ENCODE results near the gene B4GAT1.

- TF ChIP-seq, protein P1, sequence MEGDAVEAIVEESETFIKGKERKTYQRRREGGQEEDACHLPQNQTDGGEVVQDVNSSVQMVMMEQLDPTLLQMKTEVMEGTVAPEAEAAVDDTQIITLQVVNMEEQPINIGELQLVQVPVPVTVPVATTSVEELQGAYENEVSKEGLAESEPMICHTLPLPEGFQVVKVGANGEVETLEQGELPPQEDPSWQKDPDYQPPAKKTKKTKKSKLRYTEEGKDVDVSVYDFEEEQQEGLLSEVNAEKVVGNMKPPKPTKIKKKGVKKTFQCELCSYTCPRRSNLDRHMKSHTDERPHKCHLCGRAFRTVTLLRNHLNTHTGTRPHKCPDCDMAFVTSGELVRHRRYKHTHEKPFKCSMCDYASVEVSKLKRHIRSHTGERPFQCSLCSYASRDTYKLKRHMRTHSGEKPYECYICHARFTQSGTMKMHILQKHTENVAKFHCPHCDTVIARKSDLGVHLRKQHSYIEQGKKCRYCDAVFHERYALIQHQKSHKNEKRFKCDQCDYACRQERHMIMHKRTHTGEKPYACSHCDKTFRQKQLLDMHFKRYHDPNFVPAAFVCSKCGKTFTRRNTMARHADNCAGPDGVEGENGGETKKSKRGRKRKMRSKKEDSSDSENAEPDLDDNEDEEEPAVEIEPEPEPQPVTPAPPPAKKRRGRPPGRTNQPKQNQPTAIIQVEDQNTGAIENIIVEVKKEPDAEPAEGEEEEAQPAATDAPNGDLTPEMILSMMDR (IDR thresholded peaks at IDR 0.05; ENCODE audit: low read depth, low read length, missing input control) = no peak
- TF ChIP-seq, protein P2, sequence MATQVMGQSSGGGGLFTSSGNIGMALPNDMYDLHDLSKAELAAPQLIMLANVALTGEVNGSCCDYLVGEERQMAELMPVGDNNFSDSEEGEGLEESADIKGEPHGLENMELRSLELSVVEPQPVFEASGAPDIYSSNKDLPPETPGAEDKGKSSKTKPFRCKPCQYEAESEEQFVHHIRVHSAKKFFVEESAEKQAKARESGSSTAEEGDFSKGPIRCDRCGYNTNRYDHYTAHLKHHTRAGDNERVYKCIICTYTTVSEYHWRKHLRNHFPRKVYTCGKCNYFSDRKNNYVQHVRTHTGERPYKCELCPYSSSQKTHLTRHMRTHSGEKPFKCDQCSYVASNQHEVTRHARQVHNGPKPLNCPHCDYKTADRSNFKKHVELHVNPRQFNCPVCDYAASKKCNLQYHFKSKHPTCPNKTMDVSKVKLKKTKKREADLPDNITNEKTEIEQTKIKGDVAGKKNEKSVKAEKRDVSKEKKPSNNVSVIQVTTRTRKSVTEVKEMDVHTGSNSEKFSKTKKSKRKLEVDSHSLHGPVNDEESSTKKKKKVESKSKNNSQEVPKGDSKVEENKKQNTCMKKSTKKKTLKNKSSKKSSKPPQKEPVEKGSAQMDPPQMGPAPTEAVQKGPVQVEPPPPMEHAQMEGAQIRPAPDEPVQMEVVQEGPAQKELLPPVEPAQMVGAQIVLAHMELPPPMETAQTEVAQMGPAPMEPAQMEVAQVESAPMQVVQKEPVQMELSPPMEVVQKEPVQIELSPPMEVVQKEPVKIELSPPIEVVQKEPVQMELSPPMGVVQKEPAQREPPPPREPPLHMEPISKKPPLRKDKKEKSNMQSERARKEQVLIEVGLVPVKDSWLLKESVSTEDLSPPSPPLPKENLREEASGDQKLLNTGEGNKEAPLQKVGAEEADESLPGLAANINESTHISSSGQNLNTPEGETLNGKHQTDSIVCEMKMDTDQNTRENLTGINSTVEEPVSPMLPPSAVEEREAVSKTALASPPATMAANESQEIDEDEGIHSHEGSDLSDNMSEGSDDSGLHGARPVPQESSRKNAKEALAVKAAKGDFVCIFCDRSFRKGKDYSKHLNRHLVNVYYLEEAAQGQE (IDR thresholded peaks at IDR 0.05) = no peak
- TF ChIP-seq FOXA1 (IDR thresholded peaks at IDR 0.05) = no peak
- TF ChIP-seq TAF1 (conservative IDR thresholded peaks at IDR 0.05) = no peak
- TF ChIP-seq, protein P3, sequence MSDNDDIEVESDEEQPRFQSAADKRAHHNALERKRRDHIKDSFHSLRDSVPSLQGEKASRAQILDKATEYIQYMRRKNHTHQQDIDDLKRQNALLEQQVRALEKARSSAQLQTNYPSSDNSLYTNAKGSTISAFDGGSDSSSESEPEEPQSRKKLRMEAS (IDR thresholded peaks at IDR 0.05) = no peak
- TF ChIP-seq JUND (IDR thresholded peaks at IDR 0.05) = no peak
- TF ChIP-seq, protein P4, sequence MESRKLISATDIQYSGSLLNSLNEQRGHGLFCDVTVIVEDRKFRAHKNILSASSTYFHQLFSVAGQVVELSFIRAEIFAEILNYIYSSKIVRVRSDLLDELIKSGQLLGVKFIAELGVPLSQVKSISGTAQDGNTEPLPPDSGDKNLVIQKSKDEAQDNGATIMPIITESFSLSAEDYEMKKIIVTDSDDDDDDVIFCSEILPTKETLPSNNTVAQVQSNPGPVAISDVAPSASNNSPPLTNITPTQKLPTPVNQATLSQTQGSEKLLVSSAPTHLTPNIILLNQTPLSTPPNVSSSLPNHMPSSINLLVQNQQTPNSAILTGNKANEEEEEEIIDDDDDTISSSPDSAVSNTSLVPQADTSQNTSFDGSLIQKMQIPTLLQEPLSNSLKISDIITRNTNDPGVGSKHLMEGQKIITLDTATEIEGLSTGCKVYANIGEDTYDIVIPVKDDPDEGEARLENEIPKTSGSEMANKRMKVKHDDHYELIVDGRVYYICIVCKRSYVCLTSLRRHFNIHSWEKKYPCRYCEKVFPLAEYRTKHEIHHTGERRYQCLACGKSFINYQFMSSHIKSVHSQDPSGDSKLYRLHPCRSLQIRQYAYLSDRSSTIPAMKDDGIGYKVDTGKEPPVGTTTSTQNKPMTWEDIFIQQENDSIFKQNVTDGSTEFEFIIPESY (IDR thresholded peaks at IDR 0.05) = no peak
- TF ChIP-seq HNF4A (conservative IDR thresholded peaks at IDR 0.05) = no peak
- no peak for TF ChIP-seq RXRA (IDR thresholded peaks at IDR 0.05)
- TF ChIP-seq YY1 (IDR thresholded peaks at IDR 0.05) = no peak
- no peak for TF ChIP-seq EGR1 (IDR thresholded peaks at IDR 0.05; ENCODE audit: low read depth in 2 of 2)
- TF ChIP-seq FOXA2 (IDR thresholded peaks at IDR 0.05) = no peak
- no peak for TF ChIP-seq ATF3 (IDR thresholded peaks at IDR 0.05)
- TF ChIP-seq RAD21 (IDR thresholded peaks at IDR 0.05) = no peak
Measured at GRCh38 chr11:66328031-66328301, 19.5 kb downstream of the B4GAT1 start.

All from liver (tissue), 3 donors.